SH-SY5Y (cell line): ENCODE results near the gene RREB1.

Source experiments
- GATA2 ChIP-seq: IDR thresholded peaks from 2 replicates; pipeline ENCODE4 v1.6.1; 2011; ENCODE audit warnings: mild to moderate bottlenecking, low read depth, low read length
- GATA3 ChIP-seq: IDR thresholded peaks from 2 replicates; pipeline ENCODE4 v1.6.1; 2011; ENCODE audit warnings: low read depth, mild to moderate bottlenecking, low read length, moderate library complexity

Gene RREB1

GRCh38 chr6:7108196-7108963 lies 619 bp downstream of the RREB1 start:
- TF ChIP-seq GATA3: no peak
- no peak for TF ChIP-seq GATA2

GRCh38 chr6:7108964-7109836 lies 1.4 kb downstream of the RREB1 start:
- no peak for TF ChIP-seq GATA2
- no peak for TF ChIP-seq GATA3

- TF ChIP-seq GATA2 (no peak), GATA3 (no peak)
These were observed 2.5 kb downstream of the RREB1 start for GRCh38 chr6:7110092-7110792.

- no peak for TF ChIP-seq GATA2
- TF ChIP-seq GATA3: no peak
These were observed 3.4 kb downstream of the RREB1 start for GRCh38 chr6:7111095-7111690.

- TF ChIP-seq GATA2: no peak
These were observed 4.4 kb downstream of the RREB1 start for GRCh38 chr6:7112171-7112570.

- TF ChIP-seq GATA2 (no peak), GATA3 (no peak)
These were observed 5.1 kb downstream of the RREB1 start for GRCh38 chr6:7112741-7113313.

GRCh38 chr6:7114744-7115458 lies 7.1 kb downstream of the RREB1 start:
- TF ChIP-seq GATA3: no peak

- TF ChIP-seq GATA2 (no peak), GATA3 (no peak)
These were observed 7.9 kb downstream of the RREB1 start for GRCh38 chr6:7115543-7116231.

- TF ChIP-seq GATA3 (no peak), GATA2 (no peak)
These were observed 11.6 kb downstream of the RREB1 start for GRCh38 chr6:7119272-7119801.

- TF ChIP-seq GATA3: no peak
- TF ChIP-seq GATA2: no peak
These were observed 14.0 kb downstream of the RREB1 start for GRCh38 chr6:7121700-7122241.

- no peak for TF ChIP-seq GATA3
- TF ChIP-seq GATA2: no peak
These were observed 14.9 kb downstream of the RREB1 start for GRCh38 chr6:7122684-7123083.

GRCh38 chr6:7124114-7124513 lies 16.4 kb downstream of the RREB1 start:
- TF ChIP-seq GATA3 (no peak), GATA2 (no peak)

- TF ChIP-seq GATA2 (no peak), GATA3 (no peak)
These were observed 16.9 kb downstream of the RREB1 start for GRCh38 chr6:7124636-7125035.
